ENCODE results near the gene BDKRB1. TPM values are rescaled to one million over a fixed set of nuclear protein-coding genes. Genes with fewer than 3 reads are reported as not detected.

Gene BDKRB1
- total and polyA plus RNA-seq, 9 of the 15 experiments (the other 6 are each of a cell fraction or from before 2014, with no cell fraction given), result 0.06 to 0.23 (median 0.09) TPM; not detected in 1

- no peak for TF ChIP-seq CREB3L1 (IDR thresholded peaks at IDR 0.05; ENCODE audit: borderline replicate concordance, low read depth)
- no peak for TF ChIP-seq POLR2H (tag; IDR thresholded peaks at IDR 0.05; ENCODE audit: low read depth)
- TF ChIP-seq CTCFL (IDR thresholded peaks at IDR 0.05; ENCODE audit: borderline replicate concordance, insufficient read depth, low read depth, low read length, poor library complexity, severe bottlenecking), result no peak
- TF ChIP-seq CTBP1 (IDR thresholded peaks at IDR 0.05; ENCODE audit: borderline replicate concordance), result peak; percentile 58
- TF ChIP-seq ZFP91 (CRISPR knock-in tag; IDR thresholded peaks at IDR 0.05), result no peak
- no peak for TF ChIP-seq RAD21 (CRISPR knock-in tag; conservative IDR thresholded peaks at IDR 0.05 in 1 of 2, IDR thresholded peaks at IDR 0.05 in 1 of 2)
- TF ChIP-seq XRCC3 (IDR thresholded peaks at IDR 0.05), result no peak
- no peak for TF ChIP-seq LARP7 (IDR thresholded peaks at IDR 0.05)
- TF ChIP-seq ATF3 (IDR thresholded peaks at IDR 0.05), result peak; percentile 79
- TF ChIP-seq ATF3 (CRISPR knock-in tag; conservative IDR thresholded peaks at IDR 0.05), result no peak
- TF ChIP-seq RFX1 (IDR thresholded peaks at IDR 0.05), result no peak
Measured at GRCh38 chr14:96249029-96249428, 7.0 kb upstream of the BDKRB1 start (continued).
